CMK (cell line): Measurements from ENCODE around the gene SPATA21.
A peak's percentile ranks its signal among the peaks of the same experiment; 100 is the strongest.

Experiments used
- DNase-seq: peaks from one replicate; pipeline ENCODE4 v3.0.0-alpha.2; 2010; ENCODE audit warnings: low read depth

The SPATA21 gene

GRCh38 chr1:16451841-16452528 is 14.8 kb upstream of the SPATA21 start:
- no peak for DNase-seq

DNA sequence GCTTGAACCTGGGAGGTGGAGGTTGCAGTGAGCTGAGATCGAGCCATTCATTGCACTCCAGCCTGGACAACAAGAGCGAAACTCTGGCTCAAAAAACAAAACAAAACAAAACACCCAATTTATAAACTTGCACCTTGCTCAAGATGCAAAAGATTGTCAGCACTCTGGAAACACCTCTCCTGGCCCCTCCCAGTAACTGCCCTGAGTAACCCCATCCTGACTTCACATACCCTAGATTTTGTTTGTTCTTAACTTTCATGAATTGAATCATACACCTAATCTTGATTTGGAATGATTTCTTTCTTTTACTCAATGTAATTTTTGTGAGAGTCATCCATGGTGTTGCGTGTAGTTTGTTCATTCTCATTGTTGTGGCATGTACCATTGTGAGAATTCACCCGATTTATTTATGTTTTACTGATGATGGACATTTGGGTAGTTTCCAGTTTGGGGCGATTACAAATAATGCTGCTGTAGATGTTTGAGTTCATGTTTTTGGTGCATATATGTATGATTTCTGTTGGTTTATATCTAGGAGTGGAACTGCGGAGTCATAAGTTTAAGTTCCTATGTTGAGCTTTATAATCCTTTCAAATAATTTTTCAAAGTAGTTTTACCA is 13.7 kb upstream of the SPATA21 start:
- no peak for DNase-seq

DNA sequence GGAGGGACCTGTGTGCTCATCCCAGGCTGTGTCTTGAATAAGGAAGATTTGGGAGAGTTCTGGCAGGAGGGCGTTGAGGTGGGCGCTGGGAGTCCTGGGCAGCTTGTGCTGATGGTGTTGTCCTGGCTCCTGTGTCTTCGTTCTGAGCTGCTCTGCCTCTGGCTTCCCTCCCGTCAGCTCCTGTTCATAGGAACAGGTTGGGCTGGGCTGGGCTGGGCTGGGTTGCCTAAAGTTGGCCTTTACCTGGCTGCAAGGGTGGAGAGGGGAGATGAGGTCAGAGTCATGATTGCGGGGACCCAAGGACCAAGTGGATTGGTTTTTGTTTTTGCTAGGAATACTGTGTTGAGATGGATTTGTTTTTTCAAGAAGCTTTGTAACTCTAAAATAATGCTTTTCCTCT is 12.4 kb upstream of the SPATA21 start:
- DNase-seq: no peak

DNA sequence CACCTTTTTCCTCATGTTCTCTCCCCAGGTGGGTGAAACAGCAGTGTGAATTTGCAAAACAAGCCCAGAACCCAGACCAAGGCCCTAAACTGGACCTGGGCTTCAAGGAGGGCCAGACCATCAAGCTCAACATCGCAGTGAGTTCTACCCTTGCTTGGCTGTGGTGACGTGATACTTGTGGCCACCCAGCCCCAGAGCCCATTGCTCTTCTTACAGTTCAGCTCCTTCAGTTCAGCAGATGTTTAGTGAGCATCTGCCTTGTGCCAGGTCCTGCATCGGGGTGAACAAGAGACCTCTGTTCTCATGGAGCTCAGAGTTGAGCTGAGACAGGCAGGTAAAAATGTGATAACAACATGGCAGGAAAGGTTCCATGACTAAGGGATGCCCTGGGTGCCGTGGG is 11.8 kb upstream of the SPATA21 start:
- DNase-seq: no peak

DNA sequence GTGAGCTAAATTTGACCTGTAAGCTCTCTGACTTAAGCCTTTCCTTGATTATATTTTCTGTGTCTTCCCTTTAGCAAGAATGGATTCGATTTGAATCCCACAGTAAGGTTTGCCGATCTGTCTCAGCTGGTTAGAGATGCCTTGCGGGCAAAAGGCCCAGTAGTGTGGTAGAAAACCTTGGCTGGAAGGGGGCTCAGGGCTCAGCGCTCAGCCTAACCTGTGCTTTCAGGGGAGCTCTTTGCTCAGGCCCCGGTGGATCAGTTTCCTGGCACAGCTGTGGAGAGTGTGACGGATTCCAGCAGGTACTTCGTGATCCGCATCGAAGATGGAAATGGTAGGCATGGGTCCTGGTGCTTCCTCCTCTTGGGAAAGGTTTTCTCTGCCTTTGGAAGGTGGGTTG is 10.4 kb upstream of the SPATA21 start:
- no peak for DNase-seq

GRCh38 chr1:16446116-16446515 is 8.9 kb upstream of the SPATA21 start:
- no peak for DNase-seq

DNA sequence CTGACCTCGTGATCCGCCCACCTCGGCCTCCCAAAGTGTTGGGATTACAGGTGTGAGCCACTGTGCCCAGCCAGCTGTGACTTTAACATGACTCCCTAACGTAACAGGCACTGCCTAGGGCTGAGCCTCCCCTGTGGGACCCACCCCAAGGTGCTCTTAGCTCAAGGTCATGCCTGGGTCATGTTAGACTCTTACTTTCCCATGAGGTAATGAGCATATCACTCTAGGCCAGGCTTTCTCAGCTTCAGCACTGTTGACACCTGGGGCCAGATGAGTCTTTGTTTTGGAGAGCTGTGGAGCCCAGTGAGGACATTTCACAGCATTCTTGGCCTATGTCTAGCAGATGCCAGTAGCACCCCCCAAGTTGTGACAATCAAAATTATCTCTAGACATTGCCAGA is 7.8 kb upstream of the SPATA21 start:
- DNase-seq: no peak

- no peak for DNase-seq
Measured at GRCh38 chr1:16443975-16444770, 6.9 kb upstream of the SPATA21 start.

- DNase-seq: no peak
Measured at GRCh38 chr1:16442941-16443340, 5.7 kb upstream of the SPATA21 start.

GRCh38 chr1:16442265-16442664 is 5.0 kb upstream of the SPATA21 start:
- DNase-seq: no peak

- DNase-seq: no peak
Measured at GRCh38 chr1:16441282-16441665, 4.0 kb upstream of the SPATA21 start.

GRCh38 chr1:16440470-16441281 is 3.5 kb upstream of the SPATA21 start, which contains the start of gene NECAP2:
NECAP2 (plus strand) TSS chr1:16440724; CDS start chr1:16440762, 38 bp downstream.
- DNase-seq: peak; percentile 95

- DNase-seq: no peak
Measured at GRCh38 chr1:16440131-16440469, 2.9 kb upstream of the SPATA21 start.

- no peak for DNase-seq
Measured at GRCh38 chr1:16438924-16439323, 1.7 kb upstream of the SPATA21 start.

GRCh38 chr1:16438516-16438915 is 1.3 kb upstream of the SPATA21 start:
- no peak for DNase-seq

DNA sequence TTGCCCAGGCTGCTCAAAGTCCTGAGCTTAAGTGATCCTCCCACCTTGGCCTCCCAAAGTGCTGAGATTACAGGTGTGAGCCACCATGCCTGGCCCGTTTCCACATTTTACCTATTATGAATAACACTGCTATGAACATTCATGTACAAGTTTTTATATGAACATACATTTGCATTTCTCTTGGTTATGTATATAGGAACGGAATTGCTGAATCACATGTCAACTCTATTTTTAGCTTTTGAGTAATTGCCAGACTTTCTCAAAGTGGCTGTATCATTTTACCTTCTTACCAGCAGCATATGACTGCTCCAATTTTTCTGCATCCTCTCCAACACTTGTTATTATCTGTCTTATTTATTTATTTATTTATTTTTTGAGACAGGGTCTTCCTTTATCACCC is 2.7 kb downstream of the SPATA21 start:
- no peak for DNase-seq

GRCh38 chr1:16434007-16434406 is 3.2 kb downstream of the SPATA21 start:
- DNase-seq: no peak

DNA sequence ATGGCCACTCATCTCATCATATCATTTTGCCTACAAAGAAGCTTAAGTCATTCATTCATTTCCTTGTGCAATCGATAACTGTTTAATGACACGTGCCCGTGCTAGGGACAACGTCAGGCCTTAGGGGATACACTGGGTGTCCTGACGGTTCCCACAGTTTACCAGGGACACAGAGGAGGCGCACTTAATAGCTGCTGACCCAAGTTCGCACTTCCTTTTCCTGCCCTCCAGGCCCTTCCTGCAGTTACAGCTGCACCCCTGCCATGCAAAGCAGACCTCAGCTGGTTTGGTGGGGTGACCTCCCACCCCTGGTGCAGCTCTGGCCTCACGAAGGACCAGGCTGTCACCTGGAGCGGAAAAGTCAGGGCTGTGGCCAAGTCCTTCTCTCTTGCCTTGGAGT is 4.2 kb downstream of the SPATA21 start:
- DNase-seq: no peak

- DNase-seq: no peak
Measured at GRCh38 chr1:16430606-16431005, 6.6 kb downstream of the SPATA21 start.

DNA sequence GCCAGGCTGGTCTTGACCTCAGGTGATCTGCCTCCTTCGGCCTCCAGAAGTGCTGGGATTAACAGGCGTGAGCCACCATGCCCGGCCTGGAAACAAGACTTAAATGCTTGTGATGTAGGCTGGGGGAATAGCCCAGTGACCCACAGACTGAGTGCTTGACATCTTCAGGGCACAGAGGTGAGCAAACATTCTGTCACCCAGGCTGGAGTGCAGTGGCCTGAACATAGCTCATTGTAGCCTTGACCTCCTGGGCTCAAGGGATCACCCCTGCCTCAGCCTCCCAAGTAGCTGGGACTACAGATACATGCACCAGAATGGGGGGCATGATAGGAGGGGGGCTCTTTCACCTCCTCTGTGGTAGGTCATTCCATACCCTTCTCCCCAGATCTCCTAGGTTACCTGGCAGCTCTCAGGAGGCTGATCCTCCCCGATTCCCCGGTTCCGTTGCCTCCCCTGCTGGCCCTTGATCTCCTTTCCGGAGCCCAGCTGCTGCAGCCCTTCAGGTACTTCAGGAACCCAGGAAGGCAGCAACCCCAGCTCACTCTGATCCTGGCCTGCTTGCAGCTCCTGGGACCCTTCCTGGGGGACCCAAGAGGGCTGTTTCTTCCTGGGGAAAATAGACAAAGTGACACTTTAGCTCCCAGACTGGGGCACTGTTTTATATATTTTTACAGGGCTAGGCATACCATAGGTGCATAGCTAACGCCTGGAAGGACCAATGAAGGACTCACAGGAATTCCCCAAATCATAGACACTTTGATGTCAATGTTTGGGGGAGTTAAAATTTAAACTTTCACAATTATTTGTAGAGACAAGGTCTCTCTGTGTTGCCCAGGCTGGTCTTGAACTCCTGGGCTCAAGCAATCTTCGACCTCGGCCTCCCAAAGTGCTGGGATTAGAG is 11.8 kb downstream of the SPATA21 start:
- DNase-seq: no peak

GRCh38 chr1:16422041-16422440 is 15.2 kb downstream of the SPATA21 start:
- no peak for DNase-seq
